Stomach (tissue), 9 donors: ENCODE data around the gene SCAI. TPM values are rescaled to one million over a fixed set of nuclear protein-coding genes. Genes with fewer than 3 reads are reported as not detected.
"Not testable (repeated sequence)": the region's sequence is repeated elsewhere in the genome, so short reads cannot be mapped to it uniquely, and the experiment has no call there.

ENCODE experiments used
- DNase-seq, 2 donors: peaks; one replicate each; pipeline versions ENCODE4 v3.0.0 to v3.0.0-alpha.2; 2013 to 2019
- H3K27ac ChIP-seq, 5 donors: fragments of 200-600 bp in 4 of 5; sonication (generic) in 4 of 5; one replicate each; pipeline ENCODE4 v1.5.1; 2013 to 2019; ENCODE audit warnings: mild to moderate bottlenecking in 1 of 5, moderate library complexity in 1 of 5
- H3K27me3 ChIP-seq, 3 donors: fragments of 200-600 bp; sonication (generic); one replicate each; pipeline ENCODE4 v1.5.1; 2017 to 2019; ENCODE audit warnings: mixed run types in 1 of 3
- H3K36me3 ChIP-seq, 4 donors: fragments of 200-600 bp; sonication (generic); 1 replicate in 3 of 4; 2 replicates in 1 of 4; pipeline ENCODE4 v1.5.1; 2016 to 2019
- H3K4me1 ChIP-seq, 4 donors: fragments of 200-600 bp; sonication (generic); one replicate each; pipeline ENCODE4 v1.5.1; 2016 to 2019
- H3K4me3 ChIP-seq, 4 donors: fragments of 200-600 bp; sonication (generic) in 3 of 4; one replicate each; pipeline ENCODE4 v1.5.1; 2016 to 2019; ENCODE audit warnings: mild to moderate bottlenecking in 1 of 4
- H3K9me3 ChIP-seq, 4 donors: fragments of 200-600 bp; sonication (generic); one replicate each; pipeline ENCODE4 v1.5.1; 2016 to 2019
- EP300 ChIP-seq: sonication (generic); formaldehyde crosslinking; IDR thresholded peaks from one replicate; pipeline ENCODE4 v1.6.1; 2017; ENCODE audit warnings: antibody characterized with exemption
- POLR2A ChIP-seq, 4 donors: fragments of 450-650 bp; IDR thresholded peaks; one replicate each; pipeline ENCODE4 v1.6.1; 2016; ENCODE audit warnings: antibody characterized with exemption in 4 of 4, control low read depth in 2 of 4, mild to moderate bottlenecking in 1 of 4, moderate library complexity in 1 of 4
- POLR2AphosphoS5 ChIP-seq, 3 donors: sonication (generic); formaldehyde crosslinking; IDR thresholded peaks; one replicate each; pipeline ENCODE4 v1.6.1; 2016; ENCODE audit warnings: antibody characterized with exemption in 3 of 3
- WGBS, 5 donors: extraction: QIAGEN DNeasy Blood & Tissue Kit in 3 of 5; methylation state at CpG; one replicate each; pipeline versions ENCODE4 v1.1.5 to v1.1.7; 2013 to 2018; 5-methylcytosine and 5-hydroxymethylcytosine counted together
- intact Hi-C: fragments of 100-400 bp; cut with DNase I; formaldehyde crosslinking; loops from one replicate; pipeline ENCODE4 v1.15.1; 2023; ENCODE audit warnings: low total_unique reads
- polyA plus RNA-seq, 3 donors: library from polyadenylated mRNA; stranded (reverse); fragments of 200-250 nt; gene quantifications; one replicate each; pipeline ENCODE4 v1.2.3, GENCODE V29; 2013
- total RNA-seq, 5 donors: library from RNA; depleted of rRNA; stranded (reverse); fragments of >200 nt; gene quantifications; one replicate each; pipeline versions ENCODE4 v1.1.0 to v1.2.3, GENCODE V29; 2014 to 2016
- TF ChIP-seq, protein P1 (sequence below), 7 experiments: fragments of 450-650 bp in 4 of 7; fragments of 200-600 bp in 3 of 7; sonication (generic) in 3 of 7; IDR thresholded peaks; one replicate each; pipeline ENCODE4 v1.5.1; 2016 to 2019; ENCODE audit warnings: antibody characterized with exemption in 7 of 7, control low read depth in 2 of 7, mild to moderate bottlenecking in 1 of 7
- donor health status: healthy with polysubstance abuse.
- donor health status: Bipolar disorder and iron deficiency.
- donor health status: healthy.

The SCAI gene
- total and polyA plus RNA-seq, 8 donors = 0.46 to 21.0 (median 3.1) TPM

DNA sequence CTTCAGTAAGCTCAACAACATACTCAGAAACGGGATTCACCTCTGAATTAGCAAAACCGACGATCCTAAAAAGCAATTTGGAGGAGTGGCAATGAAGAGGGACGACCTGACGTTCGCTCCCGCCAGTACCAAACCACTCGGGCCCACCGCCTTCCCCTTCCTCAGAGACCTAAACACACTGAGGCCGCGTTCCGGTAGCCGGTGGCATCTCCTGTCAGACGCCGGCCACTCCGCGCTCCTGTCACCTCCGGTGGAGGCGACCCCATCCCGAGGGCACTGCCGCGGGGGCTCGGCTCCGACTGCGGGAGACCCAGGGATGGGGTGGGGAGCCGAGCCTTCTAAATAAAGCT lies 45.7 kb upstream of the SCAI start:
- peak overlapping the region; percentile 73 to 100 (median 90) for H3K4me3 ChIP-seq
- no peaks in the 10 kb centered on the region for H3K9me3 ChIP-seq
- TF ChIP-seq POLR2A (IDR thresholded peaks at IDR 0.05) (no peak), EP300 (no peak), POLR2AphosphoS5 (IDR thresholded peaks at IDR 0.05) (no peak)
- TF ChIP-seq, protein P1, sequence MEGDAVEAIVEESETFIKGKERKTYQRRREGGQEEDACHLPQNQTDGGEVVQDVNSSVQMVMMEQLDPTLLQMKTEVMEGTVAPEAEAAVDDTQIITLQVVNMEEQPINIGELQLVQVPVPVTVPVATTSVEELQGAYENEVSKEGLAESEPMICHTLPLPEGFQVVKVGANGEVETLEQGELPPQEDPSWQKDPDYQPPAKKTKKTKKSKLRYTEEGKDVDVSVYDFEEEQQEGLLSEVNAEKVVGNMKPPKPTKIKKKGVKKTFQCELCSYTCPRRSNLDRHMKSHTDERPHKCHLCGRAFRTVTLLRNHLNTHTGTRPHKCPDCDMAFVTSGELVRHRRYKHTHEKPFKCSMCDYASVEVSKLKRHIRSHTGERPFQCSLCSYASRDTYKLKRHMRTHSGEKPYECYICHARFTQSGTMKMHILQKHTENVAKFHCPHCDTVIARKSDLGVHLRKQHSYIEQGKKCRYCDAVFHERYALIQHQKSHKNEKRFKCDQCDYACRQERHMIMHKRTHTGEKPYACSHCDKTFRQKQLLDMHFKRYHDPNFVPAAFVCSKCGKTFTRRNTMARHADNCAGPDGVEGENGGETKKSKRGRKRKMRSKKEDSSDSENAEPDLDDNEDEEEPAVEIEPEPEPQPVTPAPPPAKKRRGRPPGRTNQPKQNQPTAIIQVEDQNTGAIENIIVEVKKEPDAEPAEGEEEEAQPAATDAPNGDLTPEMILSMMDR (IDR thresholded peaks at IDR 0.05) = no peak
- DNase-seq = peak; percentile 38 to 54
- no peaks in the 10 kb centered on the region for H3K27me3 ChIP-seq
- H3K36me3 ChIP-seq = peaks cover 0 to 3% (median 0%) of the 10 kb centered on the region in 4 donors
- H3K27ac ChIP-seq = peak overlapping the region; percentile 90 to 98 (median 92)
- intact Hi-C loops = no loop called here
- WGBS, 5 donors = 0 to 2% (median 1%) methylated on average over 17 to 26 of the region's 26 CpGs
- peaks cover 30 to 64% (median 50%) of the 10 kb centered on the region in 4 donors for H3K4me1 ChIP-seq

DNA sequence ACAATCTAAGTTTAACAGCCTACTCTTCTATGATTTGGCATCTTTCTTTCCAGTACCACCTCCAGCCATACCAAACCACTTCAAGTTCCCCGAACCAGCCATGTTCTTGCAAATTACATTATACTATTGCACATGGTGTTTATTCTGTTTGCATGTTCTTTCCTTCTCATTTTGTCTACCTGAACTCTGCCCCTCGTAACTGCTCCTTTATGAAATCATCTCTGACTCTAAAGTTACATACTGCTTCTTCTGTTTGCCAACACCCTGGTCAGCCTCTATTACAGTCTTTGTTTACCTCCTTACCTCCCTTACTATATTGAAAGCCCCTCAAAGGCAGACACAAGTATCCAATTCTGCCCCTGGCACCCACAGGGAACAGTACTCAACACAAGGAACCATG lies 40.2 kb upstream of the SCAI start:
- H3K27me3 ChIP-seq = no peaks in the 10 kb centered on the region
- H3K4me3 ChIP-seq = no peak overlapping the region
- no peaks in the 10 kb centered on the region for H3K9me3 ChIP-seq
- H3K27ac ChIP-seq = peak overlapping the region in 1 of 5 donors; percentile 15
- TF ChIP-seq, protein P1 (IDR thresholded peaks at IDR 0.05) = no peak
- TF ChIP-seq EP300 = no peak
- no peak for TF ChIP-seq POLR2AphosphoS5 (IDR thresholded peaks at IDR 0.05)
- no peak for TF ChIP-seq POLR2A (IDR thresholded peaks at IDR 0.05)
- DNase-seq = no peak
- intact Hi-C loops = no loop called here
- WGBS, 5 donors = 70 to 82% (median 79%) methylated on average over 2 of the region's 2 CpGs
- H3K36me3 ChIP-seq = peaks cover 0 to 6% (median 0%) of the 10 kb centered on the region in 4 donors
- peaks cover 28 to 71% (median 53%) of the 10 kb centered on the region in 4 donors for H3K4me1 ChIP-seq

DNA sequence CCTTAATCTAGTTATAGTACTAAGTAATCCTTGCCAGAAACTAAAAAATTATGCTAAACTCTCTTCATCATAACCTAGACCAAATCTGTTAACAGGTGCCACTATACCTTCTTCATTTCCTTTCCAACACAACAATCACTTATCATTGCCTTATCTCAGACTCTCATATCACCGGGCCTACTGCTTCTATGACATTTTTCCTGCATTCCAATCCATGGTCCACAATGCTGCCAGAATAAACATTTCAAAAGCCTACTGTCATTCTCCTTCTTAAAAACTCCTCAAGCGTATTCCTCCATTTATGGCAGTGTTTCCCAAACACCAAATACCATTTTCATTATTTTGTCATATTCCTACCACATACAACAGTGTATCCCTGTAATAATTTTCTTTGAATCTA lies 39.7 kb upstream of the SCAI start:
- Histone ChIP-seq H3K36me3 (peaks cover 0 to 6% (median 0%) of the 10 kb centered on the region in 4 donors), H3K27me3 (no peaks in the 10 kb centered on the region), H3K9me3 (no peaks in the 10 kb centered on the region), H3K4me3 (no peak overlapping the region), H3K27ac (no peak overlapping the region), H3K4me1 (peaks cover 23 to 69% (median 48%) of the 10 kb centered on the region in 4 donors)
- no peak for DNase-seq
- WGBS, 5 donors = 25 to 37% (median 30%) methylated on average over 2 of the region's 2 CpGs
- intact Hi-C loops = no loop called here
- TF ChIP-seq EP300 (no peak), POLR2A (IDR thresholded peaks at IDR 0.05) (no peak), POLR2AphosphoS5 (IDR thresholded peaks at IDR 0.05) (no peak)
- TF ChIP-seq, protein P1 (IDR thresholded peaks at IDR 0.05) = no peak

DNA sequence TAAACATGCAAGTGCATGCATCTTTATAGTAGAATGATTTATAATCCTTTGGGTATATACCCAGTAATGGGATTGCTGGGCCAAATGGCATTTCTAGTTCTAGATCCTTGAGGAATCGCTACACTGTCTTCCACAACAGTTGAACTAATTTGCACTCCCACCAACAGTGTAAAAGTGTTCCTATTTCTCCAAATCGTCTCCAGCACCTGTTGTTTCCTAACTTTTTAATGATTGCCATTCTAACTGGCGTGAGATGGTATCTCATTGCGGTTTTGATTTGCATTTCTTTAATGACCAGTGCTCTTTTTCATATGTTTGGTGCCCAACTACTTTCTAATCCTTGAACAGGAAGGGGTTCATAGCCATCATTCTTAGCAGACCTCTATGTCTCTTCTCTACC lies 38.4 kb upstream of the SCAI start:
- DNase-seq, H3K36me3 ChIP-seq, H3K9me3 ChIP-seq, H3K27ac ChIP-seq, H3K4me3 ChIP-seq, intact Hi-C loops, H3K27me3 ChIP-seq: not testable (repeated sequence)
- 90 to 96% (median 96%) methylated on average over 4 of the region's 4 CpGs for WGBS, 5 donors
- peaks cover 10 to 57% (median 40%) of the 10 kb centered on the region in 4 donors for H3K4me1 ChIP-seq

DNA sequence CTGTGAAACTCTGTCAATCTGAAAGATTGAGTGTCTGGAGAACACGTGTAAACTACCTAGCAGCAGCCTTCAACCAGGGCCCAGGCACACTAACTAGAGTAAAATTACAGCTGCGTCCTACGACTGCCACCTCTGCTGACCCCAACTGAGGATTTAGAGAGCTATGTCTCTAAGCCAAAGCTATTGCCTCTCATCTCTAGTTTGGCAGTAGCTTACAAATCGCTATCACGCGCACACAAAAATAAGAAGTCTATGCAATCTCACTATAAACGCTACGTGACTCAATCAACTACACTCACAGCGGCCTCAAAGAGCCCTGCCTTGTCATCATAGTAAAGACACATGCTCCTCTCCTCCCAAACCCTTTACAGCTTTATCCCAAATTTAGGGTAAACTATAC lies 37.5 kb upstream of the SCAI start:
- peaks cover 5 to 57% (median 40%) of the 10 kb centered on the region in 4 donors for H3K4me1 ChIP-seq
- 91 to 93% (median 91%) methylated on average over 9 of the region's 9 CpGs for WGBS, 5 donors
- H3K27me3 ChIP-seq = no peaks in the 10 kb centered on the region
- H3K36me3 ChIP-seq = peaks cover 0 to 6% (median 0%) of the 10 kb centered on the region in 4 donors
- intact Hi-C loops = no loop called here
- no peak for TF ChIP-seq POLR2A (IDR thresholded peaks at IDR 0.05)
- no peak for TF ChIP-seq EP300
- TF ChIP-seq, protein P1 (IDR thresholded peaks at IDR 0.05) = no peak
- TF ChIP-seq POLR2AphosphoS5 (IDR thresholded peaks at IDR 0.05) = no peak
- no peak overlapping the region for H3K4me3 ChIP-seq
- no peak for DNase-seq
- no peaks in the 10 kb centered on the region for H3K9me3 ChIP-seq
- no peak overlapping the region for H3K27ac ChIP-seq

DNA sequence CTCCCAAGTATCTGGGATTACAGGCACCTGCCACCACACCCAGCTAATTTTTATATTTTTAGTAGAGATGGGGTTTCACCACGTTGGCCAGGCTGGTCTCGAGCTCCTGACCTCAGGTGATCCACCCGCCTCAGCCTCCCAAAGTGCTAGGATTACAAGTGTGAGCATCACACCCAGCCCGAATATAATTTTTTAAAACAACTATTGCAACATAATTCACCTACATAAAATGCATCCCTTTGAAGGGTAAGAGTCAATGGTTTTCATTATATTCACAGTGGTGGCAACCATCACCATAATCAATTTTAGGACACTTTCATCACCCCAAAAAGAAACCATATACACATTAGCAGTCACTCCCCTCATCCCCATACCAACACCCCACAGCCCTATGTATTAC lies 36.4 kb upstream of the SCAI start:
- whole genome bisulfite sequencing, 5 donors = 86 to 94% (median 92%) methylated on average over 4 of the region's 4 CpGs
- peaks cover 5 to 49% (median 32%) of the 10 kb centered on the region in 4 donors for H3K4me1 ChIP-seq

More for the DNA sequence above, 36.4 kb upstream of the SCAI start:
- H3K4me3 ChIP-seq, H3K9me3 ChIP-seq, H3K27me3 ChIP-seq, H3K27ac ChIP-seq, H3K36me3 ChIP-seq, DNase-seq, intact Hi-C loops: not testable (repeated sequence)
